Tibial nerve (tissue), 4 donors: Measurements from ENCODE around the gene VTI1A.

ENCODE experiments used
- EP300 ChIP-seq, 2 donors: sonication (generic); formaldehyde crosslinking; IDR thresholded peaks; one replicate each; pipeline ENCODE4 v1.6.1; 2017; ENCODE audit warnings: antibody characterized with exemption in 2 of 2, mild to moderate bottlenecking in 1 of 2
- POLR2A ChIP-seq, 2 donors: fragments of 450-650 bp; IDR thresholded peaks; one replicate each; pipeline ENCODE4 v1.6.1; 2017; ENCODE audit warnings: antibody characterized with exemption in 2 of 2, mild to moderate bottlenecking in 2 of 2, moderate library complexity in 2 of 2
- TF ChIP-seq, protein P1 (sequence below), 5 experiments: fragments of 200-600 bp in 3 of 5; fragments of 450-650 bp in 2 of 5; sonication (generic) in 3 of 5; IDR thresholded peaks; one replicate each; pipeline ENCODE4 v1.5.1; 2016 to 2019; ENCODE audit warnings: antibody characterized with exemption in 5 of 5, mild to moderate bottlenecking in 3 of 5, moderate library complexity in 2 of 5

DNA sequence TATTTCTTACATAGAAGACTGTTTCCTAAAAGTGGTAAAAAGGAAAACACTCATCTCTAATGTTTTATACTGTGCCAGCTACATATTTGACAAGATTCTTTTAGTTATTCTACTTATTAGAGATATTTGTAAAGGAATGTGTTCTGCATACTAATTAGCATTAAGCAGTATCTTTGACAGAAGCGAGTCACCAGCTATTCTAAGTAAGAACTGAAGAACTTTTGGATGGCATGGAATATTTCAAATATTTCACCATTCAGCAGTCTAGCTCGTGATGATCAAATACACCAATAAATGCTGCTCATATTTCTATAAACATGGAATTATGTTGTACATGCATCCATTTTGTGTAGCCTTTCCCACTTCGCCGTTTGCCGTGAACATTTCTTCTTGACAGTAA is 261.4 kb downstream of the VTI1A start:
- TF ChIP-seq, protein P1, sequence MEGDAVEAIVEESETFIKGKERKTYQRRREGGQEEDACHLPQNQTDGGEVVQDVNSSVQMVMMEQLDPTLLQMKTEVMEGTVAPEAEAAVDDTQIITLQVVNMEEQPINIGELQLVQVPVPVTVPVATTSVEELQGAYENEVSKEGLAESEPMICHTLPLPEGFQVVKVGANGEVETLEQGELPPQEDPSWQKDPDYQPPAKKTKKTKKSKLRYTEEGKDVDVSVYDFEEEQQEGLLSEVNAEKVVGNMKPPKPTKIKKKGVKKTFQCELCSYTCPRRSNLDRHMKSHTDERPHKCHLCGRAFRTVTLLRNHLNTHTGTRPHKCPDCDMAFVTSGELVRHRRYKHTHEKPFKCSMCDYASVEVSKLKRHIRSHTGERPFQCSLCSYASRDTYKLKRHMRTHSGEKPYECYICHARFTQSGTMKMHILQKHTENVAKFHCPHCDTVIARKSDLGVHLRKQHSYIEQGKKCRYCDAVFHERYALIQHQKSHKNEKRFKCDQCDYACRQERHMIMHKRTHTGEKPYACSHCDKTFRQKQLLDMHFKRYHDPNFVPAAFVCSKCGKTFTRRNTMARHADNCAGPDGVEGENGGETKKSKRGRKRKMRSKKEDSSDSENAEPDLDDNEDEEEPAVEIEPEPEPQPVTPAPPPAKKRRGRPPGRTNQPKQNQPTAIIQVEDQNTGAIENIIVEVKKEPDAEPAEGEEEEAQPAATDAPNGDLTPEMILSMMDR (IDR thresholded peaks at IDR 0.05) = no peak
- TF ChIP-seq POLR2A (IDR thresholded peaks at IDR 0.05) (no peak), EP300 (IDR thresholded peaks at IDR 0.05) (no peak)
